T-helper 17 cell (primary cell): Measurements from ENCODE around the gene NOXA1. TPM values are rescaled to one million over a fixed set of nuclear protein-coding genes. Genes with fewer than 3 reads are reported as not detected.
"Not testable (repeated sequence)": the region's sequence is repeated elsewhere in the genome, so short reads cannot be mapped to it uniquely, and the experiment has no call there.

Experiments used
- ATAC-seq: fragments of 150-1000 bp; cut with Tn5 transposase; 2 replicates; pipeline ENCODE4 v1.10.0; 2021; ENCODE audit warnings: mild to moderate bottlenecking, moderate library complexity
- DNase-seq, 3 donors: peaks; one replicate each; pipeline versions ENCODE4 v3.0.0 to v3.0.0-alpha.2; 2020 to 2021
- H3K9me3 ChIP-seq: one replicate; pipeline ENCODE4 v1.7.0; 2013; ENCODE audit warnings: low read length, mild to moderate bottlenecking; ENCODE audit not compliant: control insufficient read depth, poor library complexity, severe bottlenecking
- H3K27ac Mint-ChIP-seq: one replicate; pipeline ENCODE4 v1.8.0; 2022; ENCODE audit warnings: mild to moderate bottlenecking, moderate library complexity, mixed read lengths
- H3K27me3 Mint-ChIP-seq: one replicate; pipeline ENCODE4 v1.8.0; 2022; ENCODE audit warnings: mixed read lengths
- H3K36me3 Mint-ChIP-seq: one replicate; pipeline ENCODE4 v1.8.0; 2022; ENCODE audit warnings: low read depth, mixed read lengths
- H3K4me1 Mint-ChIP-seq: one replicate; pipeline ENCODE4 v1.8.0; 2022; ENCODE audit warnings: mild to moderate bottlenecking, mixed read lengths
- H3K4me3 Mint-ChIP-seq: one replicate; pipeline ENCODE4 v1.8.0; 2022; ENCODE audit warnings: mild to moderate bottlenecking, moderate library complexity, mixed read lengths
- total RNA-seq, 4 donors: library from RNA in 2 of 4; stranded (reverse) in 2 of 4; gene quantifications; one replicate each; pipeline ENCODE4 v1.2.3 and lab custom pipeline; 2022 to 2026

Gene NOXA1
- total RNA-seq, 2 donors from 2014 or later: 3.0 to 3.3 TPM

GRCh38 chr9:137405677-137406081 lies 17.5 kb upstream of the NOXA1 start:
- ATAC-seq (no peak), DNase-seq (no peak)
- Mint-ChIP-seq H3K27me3 (no peaks in the 10 kb centered on the region), H3K36me3 (peaks cover 4% of the 10 kb centered on the region), H3K4me1 (peaks cover 6% of the 10 kb centered on the region), H3K4me3 (peak overlapping the region; percentile 61), H3K27ac (peak overlapping the region; percentile 49)
- no peaks in the 10 kb centered on the region for H3K9me3 ChIP-seq

GRCh38 chr9:137406085-137406760 lies 17.0 kb upstream of the NOXA1 start:
- DNase-seq (no peak), ATAC-seq (no peak)
- peak overlapping the region; percentile 61 for H3K4me3 Mint-ChIP-seq
- H3K4me1 Mint-ChIP-seq: peaks cover 10% of the 10 kb centered on the region
- H3K9me3 ChIP-seq: no peaks in the 10 kb centered on the region
- no peaks in the 10 kb centered on the region for H3K27me3 Mint-ChIP-seq
- H3K27ac Mint-ChIP-seq: peak overlapping the region; percentile 49
- H3K36me3 Mint-ChIP-seq: peaks cover 4% of the 10 kb centered on the region

- DNase-seq (peak in 2 of 3 donors; percentile 49 to 52), ATAC-seq (peak; percentile 91)
- H3K9me3 ChIP-seq: no peaks in the 10 kb centered on the region
- Mint-ChIP-seq H3K36me3 (peaks cover 4% of the 10 kb centered on the region), H3K4me1 (peaks cover 12% of the 10 kb centered on the region), H3K27ac (no peak overlapping the region), H3K27me3 (no peaks in the 10 kb centered on the region), H3K4me3 (no peak overlapping the region)
Measured at GRCh38 chr9:137406876-137407589, 16.2 kb upstream of the NOXA1 start.

- no peak for ATAC-seq
Measured at GRCh38 chr9:137407590-137408300, 15.4 kb upstream of the NOXA1 start.

GRCh38 chr9:137408651-137409405 lies 14.4 kb upstream of the NOXA1 start:
- Mint-ChIP-seq H3K4me3 (no peak overlapping the region), H3K27me3 (no peaks in the 10 kb centered on the region), H3K27ac (no peak overlapping the region), H3K36me3 (no peaks in the 10 kb centered on the region), H3K4me1 (peaks cover 8% of the 10 kb centered on the region)
- DNase-seq (no peak), ATAC-seq (no peak)
- no peaks in the 10 kb centered on the region for H3K9me3 ChIP-seq

More at GRCh38 chr9:137407590-137408300, 15.4 kb upstream of the NOXA1 start:
- H3K36me3 Mint-ChIP-seq: no peaks in the 10 kb centered on the region
- H3K27ac Mint-ChIP-seq: no peak overlapping the region
- peak overlapping the region; percentile 47 for H3K4me3 Mint-ChIP-seq
- DNase-seq: no peak
- H3K4me1 Mint-ChIP-seq: peaks cover 8% of the 10 kb centered on the region
- H3K27me3 Mint-ChIP-seq: no peaks in the 10 kb centered on the region
- H3K9me3 ChIP-seq: no peaks in the 10 kb centered on the region

GRCh38 chr9:137409515-137409914 lies 13.7 kb upstream of the NOXA1 start:
- H3K4me3 Mint-ChIP-seq: no peak overlapping the region

GRCh38 chr9:137410236-137410890 lies 12.8 kb upstream of the NOXA1 start:
- H3K4me3 Mint-ChIP-seq, H3K27me3 Mint-ChIP-seq, DNase-seq, H3K4me1 Mint-ChIP-seq, ATAC-seq, H3K9me3 ChIP-seq, H3K36me3 Mint-ChIP-seq: not testable (repeated sequence)
- H3K27ac Mint-ChIP-seq: peak overlapping the region; percentile 27

More at GRCh38 chr9:137409515-137409914, 13.7 kb upstream of the NOXA1 start:
- Mint-ChIP-seq H3K27me3 (no peaks in the 10 kb centered on the region), H3K36me3 (no peaks in the 10 kb centered on the region), H3K27ac (no peak overlapping the region), H3K4me1 (peaks cover 8% of the 10 kb centered on the region)
- no peak for ATAC-seq
- DNase-seq: no peak
- H3K9me3 ChIP-seq: no peaks in the 10 kb centered on the region

GRCh38 chr9:137410891-137411249 lies 12.3 kb upstream of the NOXA1 start:
- Mint-ChIP-seq H3K27me3 (no peaks in the 10 kb centered on the region), H3K4me3 (peak overlapping the region; percentile 5), H3K27ac (no peak overlapping the region), H3K4me1 (peaks cover 8% of the 10 kb centered on the region), H3K36me3 (no peaks in the 10 kb centered on the region)
- H3K9me3 ChIP-seq: no peaks in the 10 kb centered on the region
- no peak for ATAC-seq
- no peak for DNase-seq

- H3K9me3 ChIP-seq: no peaks in the 10 kb centered on the region
- Mint-ChIP-seq H3K27ac (no peak overlapping the region), H3K4me3 (peak overlapping the region; percentile 5), H3K27me3 (no peaks in the 10 kb centered on the region), H3K4me1 (peaks cover 6% of the 10 kb centered on the region), H3K36me3 (no peaks in the 10 kb centered on the region)
- DNase-seq: no peak
- ATAC-seq: no peak
Measured at GRCh38 chr9:137411260-137411644, 11.9 kb upstream of the NOXA1 start.

- no peak for ATAC-seq
- no peak for DNase-seq
- Mint-ChIP-seq H3K4me3 (no peak overlapping the region), H3K36me3 (no peaks in the 10 kb centered on the region), H3K27ac (no peak overlapping the region), H3K4me1 (peaks cover 6% of the 10 kb centered on the region), H3K27me3 (no peaks in the 10 kb centered on the region)
- H3K9me3 ChIP-seq: no peaks in the 10 kb centered on the region
Measured at GRCh38 chr9:137411645-137412380, 11.4 kb upstream of the NOXA1 start.

- no peak overlapping the region for H3K4me3 Mint-ChIP-seq
- no peaks in the 10 kb centered on the region for H3K9me3 ChIP-seq
- no peaks in the 10 kb centered on the region for H3K27me3 Mint-ChIP-seq
- peaks cover 6% of the 10 kb centered on the region for H3K4me1 Mint-ChIP-seq
- DNase-seq: no peak
- no peaks in the 10 kb centered on the region for H3K36me3 Mint-ChIP-seq
- H3K27ac Mint-ChIP-seq: peak overlapping the region; percentile 43
- no peak for ATAC-seq
Measured at GRCh38 chr9:137412431-137412830, 10.8 kb upstream of the NOXA1 start.

- no peaks in the 10 kb centered on the region for H3K36me3 Mint-ChIP-seq
- H3K4me3 Mint-ChIP-seq: no peak overlapping the region
- H3K4me1 Mint-ChIP-seq: peaks cover 6% of the 10 kb centered on the region
- H3K9me3 ChIP-seq: no peaks in the 10 kb centered on the region
- no peaks in the 10 kb centered on the region for H3K27me3 Mint-ChIP-seq
- H3K27ac Mint-ChIP-seq: no peak overlapping the region
- no peak for ATAC-seq
- no peak for DNase-seq
Measured at GRCh38 chr9:137415451-137415850, 7.7 kb upstream of the NOXA1 start.
